Measurements from ENCODE around the gene TRMT11. TPM values are rescaled to one million over a fixed set of nuclear protein-coding genes. Genes with fewer than 3 reads are reported as not detected.

The TRMT11 gene
- polyA plus RNA-seq, 3 donors, result 2.1 to 3.3 (median 2.1) TPM

DNA sequence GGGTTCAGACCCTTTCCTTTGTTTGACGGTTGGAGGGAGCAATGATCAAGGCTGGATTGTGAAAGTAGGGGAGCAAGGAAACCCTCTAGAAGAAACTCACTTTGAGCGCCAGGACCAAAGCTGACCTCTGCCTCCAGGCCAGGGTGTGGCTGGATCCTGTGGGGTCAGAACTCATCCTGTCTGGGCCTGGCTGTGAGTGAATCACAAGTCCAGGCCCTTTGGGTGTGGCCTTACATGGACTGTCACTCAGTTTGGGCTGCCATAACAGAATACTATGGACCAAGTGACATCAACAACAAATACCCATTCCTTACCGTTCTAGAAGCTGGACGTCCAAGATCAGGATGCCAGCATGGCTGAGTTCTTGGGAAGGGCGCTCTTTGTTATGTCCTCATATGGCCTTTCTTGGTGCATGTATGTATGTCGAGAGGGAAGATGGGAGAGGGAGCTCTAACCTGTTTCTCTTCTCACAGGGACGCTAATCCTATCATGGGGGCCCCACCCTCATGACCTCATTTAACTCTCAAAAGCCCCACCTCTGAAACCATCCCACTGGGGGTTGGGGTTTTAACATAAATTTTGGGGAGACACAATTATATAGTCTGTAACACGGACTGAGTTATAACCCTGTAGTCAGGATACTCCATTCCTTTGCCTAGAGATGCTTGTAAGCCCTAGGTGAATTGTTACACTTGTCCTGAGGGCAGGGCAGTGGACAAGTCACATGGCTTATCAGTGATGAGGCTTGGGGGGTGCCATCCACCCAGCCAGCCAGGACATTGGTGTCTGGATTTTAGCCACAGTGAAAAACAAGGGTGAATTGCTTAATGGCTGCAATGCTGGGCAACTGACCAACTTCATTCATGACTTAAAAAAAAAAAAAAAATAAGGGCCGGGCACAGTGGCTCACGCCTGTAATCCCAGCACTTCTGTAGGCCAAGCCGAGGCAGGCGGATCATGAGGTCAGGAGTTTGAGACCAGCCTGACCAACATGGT, 80.0 kb downstream of the TRMT11 start:
- peaks cover 0 to 2% of the 10 kb centered on the region in 2 donors for H3K36me3 Mint-ChIP-seq
- intact Hi-C loops (cut with micrococcal nuclease), result no loop called here
- no peaks in the 10 kb centered on the region for H3K4me1 Mint-ChIP-seq
- no peak overlapping the region for H3K27ac ChIP-seq (ENCODE audit: low read depth in 1 of 2, low read length in 2 of 2)
- no peak for DNase-seq
- no peak for TF ChIP-seq CTCF (IDR thresholded peaks at IDR 0.05)
- H2AFZ ChIP-seq (ENCODE audit: insufficient read depth, low read depth, low read length, poor library complexity, severe bottlenecking), result no peak overlapping the region
- H3K4me3 Mint-ChIP-seq, result no peak overlapping the region
- H3K9me3 Mint-ChIP-seq, result peaks cover 0 to 2% (median 1%) of the 10 kb centered on the region in 7 donors
- H3K27me3 ChIP-seq (ENCODE audit: control insufficient read depth in 2 of 2, insufficient read depth in 2 of 2, low read length in 2 of 2), result no peaks in the 10 kb centered on the region
- H3K4me2 ChIP-seq (replicated peaks; ENCODE audit: extremely low read depth, low read length, poor library complexity, severe bottlenecking), result no peak overlapping the region
- no peaks in the 10 kb centered on the region for H4K20me1 ChIP-seq (ENCODE audit: insufficient read depth, low read length)
- no peak overlapping the region for H3K9ac ChIP-seq (ENCODE audit: insufficient read depth, low read length, poor library complexity, severe bottlenecking)
- H3K9me3 ChIP-seq (replicated peaks in 1 of 2; ENCODE audit: control insufficient read depth in 1 of 2, insufficient read depth in 1 of 2, low read length in 2 of 2), result no peaks in the 10 kb centered on the region
- WGBS (ENCODE audit: insufficient coverage), result 93% methylated on average over 3 of the region's 12 CpGs
- no peaks in the 10 kb centered on the region for H3K4me1 ChIP-seq (ENCODE audit: control insufficient read depth in 1 of 2, insufficient read depth in 2 of 2, low read length in 2 of 2)
- H3K36me3 ChIP-seq (replicated peaks in 1 of 2; ENCODE audit: control insufficient read depth in 1 of 2, insufficient read depth in 2 of 2, low read length in 2 of 2), result no peaks in the 10 kb centered on the region
- H3K4me3 ChIP-seq (replicated peaks in 1 of 3; ENCODE audit: low read depth in 2 of 3, low read length in 3 of 3), result no peak overlapping the region
- H3K79me2 ChIP-seq (ENCODE audit: insufficient read depth, low read length), result no peaks in the 10 kb centered on the region
- peaks cover 0 to 6% (median 0%) of the 10 kb centered on the region in 3 donors for H3K27me3 Mint-ChIP-seq (ENCODE audit: low read depth in 3 of 3)
- H3K27ac Mint-ChIP-seq, result no peak overlapping the region

GRCh38 chr6:126067073-126067472, 80.7 kb downstream of the TRMT11 start:
- intact Hi-C loops (cut with micrococcal nuclease), result no loop called here
- no peak for TF ChIP-seq CTCF (IDR thresholded peaks at IDR 0.05)
- Mint-ChIP-seq H3K27me3 (ENCODE audit: low read depth in 3 of 3) (peaks cover 0 to 2% (median 0%) of the 10 kb centered on the region in 3 donors), H3K27ac (no peak overlapping the region), H3K36me3 (peaks cover 0 to 2% of the 10 kb centered on the region in 2 donors), H3K4me3 (no peak overlapping the region), H3K9me3 (peaks cover 0 to 2% (median 1%) of the 10 kb centered on the region in 7 donors), H3K4me1 (no peaks in the 10 kb centered on the region)
- no peaks in the 10 kb centered on the region for H3K4me1 ChIP-seq (ENCODE audit: control insufficient read depth in 1 of 2, insufficient read depth in 2 of 2, low read length in 2 of 2)
- H3K27me3 ChIP-seq (ENCODE audit: control insufficient read depth in 2 of 2, insufficient read depth in 2 of 2, low read length in 2 of 2), result no peaks in the 10 kb centered on the region
- no peak for DNase-seq
- no peaks in the 10 kb centered on the region for H4K20me1 ChIP-seq (ENCODE audit: insufficient read depth, low read length)
- H2AFZ ChIP-seq (ENCODE audit: insufficient read depth, low read depth, low read length, poor library complexity, severe bottlenecking), result no peak overlapping the region
- H3K4me2 ChIP-seq (replicated peaks; ENCODE audit: extremely low read depth, low read length, poor library complexity, severe bottlenecking), result no peak overlapping the region
- no peak overlapping the region for H3K4me3 ChIP-seq (replicated peaks in 1 of 3; ENCODE audit: low read depth in 2 of 3, low read length in 3 of 3)
- no peak overlapping the region for H3K27ac ChIP-seq (ENCODE audit: low read depth in 1 of 2, low read length in 2 of 2)
- no CpG with 5 or more reads among the region's 3 CpGs for WGBS (ENCODE audit: insufficient coverage)
- no peaks in the 10 kb centered on the region for H3K36me3 ChIP-seq (replicated peaks in 1 of 2; ENCODE audit: control insufficient read depth in 1 of 2, insufficient read depth in 2 of 2, low read length in 2 of 2)
- no peaks in the 10 kb centered on the region for H3K79me2 ChIP-seq (ENCODE audit: insufficient read depth, low read length)
- no peaks in the 10 kb centered on the region for H3K9me3 ChIP-seq (replicated peaks in 1 of 2; ENCODE audit: control insufficient read depth in 1 of 2, insufficient read depth in 1 of 2, low read length in 2 of 2)
- no peak overlapping the region for H3K9ac ChIP-seq (ENCODE audit: insufficient read depth, low read length, poor library complexity, severe bottlenecking)
